ENCODE results near the gene ZFAND3.

ZFAND3 gene

DNA sequence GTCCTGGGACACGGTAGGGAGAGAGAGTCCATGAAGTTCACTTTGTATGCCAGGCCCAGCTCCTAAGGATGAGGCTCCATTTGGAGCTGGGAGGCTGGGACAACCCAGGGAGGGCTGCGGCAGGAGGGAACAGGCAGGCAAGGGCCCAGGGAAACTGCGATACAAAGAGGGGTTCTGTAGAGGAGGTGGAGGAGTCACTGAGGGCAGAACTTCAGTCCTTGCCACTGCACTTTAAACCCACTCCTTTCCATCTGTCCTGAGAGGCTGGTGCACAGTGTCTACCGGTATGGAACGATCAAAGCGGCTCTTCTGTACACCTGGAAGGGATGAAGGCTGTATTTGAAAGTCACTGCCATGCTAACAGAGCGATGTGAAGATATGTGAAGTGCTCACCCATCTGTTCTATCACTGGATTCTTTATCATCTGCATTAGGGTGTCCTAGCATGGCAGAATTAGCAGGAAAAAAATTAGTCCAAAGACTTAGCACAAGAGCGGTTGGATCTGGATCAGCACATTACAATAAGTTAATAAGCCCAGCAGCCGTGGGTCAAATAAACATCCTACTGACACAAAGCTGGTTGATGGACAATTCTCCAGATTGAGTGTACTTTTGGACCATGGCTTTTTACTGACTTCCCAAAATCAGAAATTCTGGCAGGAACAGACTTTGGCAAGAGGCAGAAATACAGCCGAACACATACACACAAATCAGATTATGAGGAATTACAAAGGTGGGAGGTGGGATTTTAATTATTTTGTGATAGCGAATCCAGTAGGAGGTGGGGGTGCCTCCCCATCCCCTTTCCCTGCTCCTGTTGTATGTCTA is 20.9 kb upstream of the ZFAND3 start:
- DNase-seq, result no peak

DNA sequence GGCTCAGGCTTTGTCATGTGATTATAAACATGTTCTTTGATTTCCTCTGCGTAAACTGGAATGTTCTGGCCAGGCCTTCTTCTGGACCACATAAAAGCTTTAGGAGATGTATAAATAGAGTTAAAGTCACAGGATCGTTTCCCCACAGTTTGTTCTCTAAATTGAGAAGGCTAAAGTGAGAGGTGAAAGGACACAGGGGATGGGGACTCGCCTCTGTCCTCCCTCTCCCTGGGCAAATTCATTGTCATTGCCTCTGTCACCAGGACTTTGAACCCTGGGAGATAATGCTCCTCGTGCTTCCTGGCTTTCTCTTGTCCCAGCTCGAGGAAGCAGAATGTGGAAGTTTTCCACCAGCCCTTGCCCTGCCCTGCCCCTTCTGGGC is 20.3 kb upstream of the ZFAND3 start:
- DNase-seq, result no peak

GRCh38 chr6:37800703-37801604 is 18.6 kb upstream of the ZFAND3 start:
- DNase-seq, result no peak

DNA sequence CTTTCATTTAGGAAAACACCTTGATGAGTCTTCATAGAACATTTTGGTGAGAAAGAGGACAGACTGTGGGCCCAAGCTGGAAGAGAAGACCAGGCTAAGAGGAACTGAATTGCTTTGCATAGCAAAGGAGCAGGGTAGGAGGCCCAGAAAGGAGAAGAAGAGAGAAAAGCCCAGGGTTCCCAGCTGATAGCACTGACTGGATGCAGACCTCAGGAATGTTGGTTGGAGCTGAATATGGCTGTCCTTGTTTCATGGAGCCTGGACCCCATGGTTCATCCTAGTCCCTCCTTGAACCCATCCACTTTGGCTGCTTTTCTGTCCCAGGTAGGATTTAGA is 18.0 kb upstream of the ZFAND3 start:
- DNase-seq, result no peak

DNA sequence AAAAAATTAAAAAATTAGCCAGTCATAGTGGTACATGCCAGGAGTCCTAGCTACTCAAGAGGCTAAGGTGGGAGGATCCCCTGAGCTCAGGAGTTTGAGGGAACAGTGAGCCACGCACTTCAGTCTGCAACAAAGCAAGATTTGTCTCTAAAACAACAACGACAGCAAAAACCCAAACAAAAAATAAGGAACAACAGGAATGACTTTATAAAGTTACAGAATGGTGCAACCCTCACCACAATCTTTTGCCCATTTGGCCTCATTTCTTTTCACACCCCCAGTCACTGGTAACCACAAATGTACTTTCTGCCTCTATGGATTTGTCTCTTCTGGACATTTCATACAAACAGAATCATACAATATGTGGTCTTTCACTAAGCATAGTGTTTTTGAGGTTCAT is 16.7 kb upstream of the ZFAND3 start:
- DNase-seq, result no peak

DNA sequence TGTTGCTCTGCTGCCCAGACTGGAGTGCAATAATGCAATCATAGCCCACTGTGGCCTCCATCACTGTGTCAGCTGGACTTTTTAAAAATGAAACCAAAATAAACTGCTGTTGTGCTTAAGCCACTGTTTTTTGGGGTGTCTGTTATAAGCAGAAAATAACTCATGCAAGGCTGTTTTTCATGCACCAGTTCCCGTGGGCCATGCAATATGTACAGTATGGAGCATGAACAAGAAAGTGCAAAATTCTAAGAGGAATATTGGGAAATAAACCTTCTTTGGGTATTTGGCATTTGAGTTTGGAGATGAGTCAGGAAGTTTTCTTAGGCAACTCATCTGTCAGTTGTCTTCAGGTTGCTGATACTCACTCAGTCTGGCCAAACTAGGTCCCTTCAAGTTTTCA is 14.9 kb upstream of the ZFAND3 start:
- DNase-seq, result no peak

DNA sequence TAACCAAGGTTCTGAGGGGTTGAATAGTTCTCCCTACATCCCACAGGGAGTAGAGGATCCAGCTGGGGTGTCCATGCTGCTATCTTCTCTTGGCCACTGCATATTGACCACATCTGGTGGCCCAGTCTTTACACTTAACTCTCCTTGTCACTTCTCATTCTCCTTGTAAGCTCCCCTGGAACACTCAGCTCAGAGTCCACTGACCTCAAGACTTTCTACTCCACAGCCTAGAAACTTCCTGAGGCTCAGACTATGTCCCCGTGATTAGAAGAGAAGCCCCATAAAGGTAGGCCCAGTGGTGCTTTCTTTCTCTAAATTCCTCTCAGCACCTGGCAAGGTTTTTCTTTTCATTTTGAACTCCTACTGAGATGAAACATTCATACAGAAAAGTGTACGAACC is 13.3 kb upstream of the ZFAND3 start:
- no peak for DNase-seq

GRCh38 chr6:37807656-37808055 is 11.9 kb upstream of the ZFAND3 start:
- no peak for DNase-seq

DNA sequence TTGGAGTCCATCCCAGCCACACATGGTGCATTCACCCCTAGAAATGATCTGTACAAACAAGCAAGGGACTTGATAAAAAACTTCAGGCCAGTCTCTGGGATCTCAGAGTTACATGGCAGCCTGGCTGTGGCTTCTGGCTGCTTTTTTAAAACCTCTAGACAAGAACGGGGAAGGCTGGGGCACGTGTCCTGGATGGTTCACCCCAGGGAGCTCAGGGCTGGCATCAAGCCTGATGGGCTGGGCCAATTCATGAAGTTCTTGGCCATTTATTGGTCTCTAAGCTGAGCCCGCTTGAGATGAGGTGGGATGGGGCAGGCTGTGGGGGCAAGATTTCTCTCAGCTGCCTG is 10.4 kb upstream of the ZFAND3 start:
- DNase-seq, result no peak

- no peak for DNase-seq
Measured at GRCh38 chr6:37812841-37813240, 6.7 kb upstream of the ZFAND3 start.

- DNase-seq, result no peak
Measured at GRCh38 chr6:37814374-37814773, 5.2 kb upstream of the ZFAND3 start.

DNA sequence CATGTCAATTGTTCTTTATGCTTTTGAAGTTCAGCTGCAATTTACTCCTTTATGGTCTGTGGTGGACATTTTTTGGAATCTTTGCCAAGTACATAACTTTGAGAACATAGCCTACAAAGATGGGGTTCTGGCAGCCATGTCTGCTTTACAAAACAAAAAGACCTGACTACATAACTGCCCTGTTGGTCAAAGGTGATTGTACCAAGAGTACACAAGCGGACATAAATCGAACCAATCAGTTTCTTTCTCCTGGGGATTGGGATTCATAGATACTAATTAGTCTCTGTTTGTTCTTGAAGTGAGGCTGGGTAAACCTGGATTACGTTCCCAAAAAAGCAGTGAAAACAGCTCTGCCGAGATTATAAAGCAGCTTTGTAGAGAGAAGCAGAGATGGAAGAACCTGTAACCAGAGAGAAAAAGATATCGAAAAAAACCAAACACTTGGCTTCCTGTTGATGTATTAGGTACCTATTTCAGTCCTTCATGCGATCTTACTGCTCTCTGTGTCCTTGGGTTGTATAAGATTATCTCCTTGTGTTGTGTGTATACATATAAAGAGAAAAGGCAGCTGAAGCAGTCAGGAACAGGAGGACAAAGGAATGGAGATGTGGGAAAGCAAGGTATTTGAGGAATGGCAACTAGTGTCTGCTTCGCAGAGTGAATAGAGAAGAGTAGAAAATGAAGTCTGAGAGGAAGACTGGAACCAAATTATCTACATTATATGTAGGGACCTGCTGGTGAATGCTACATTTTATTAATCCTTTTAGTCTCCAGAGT is 2.7 kb upstream of the ZFAND3 start:
- peak; percentile 14 to 48 for DNase-seq

DNA sequence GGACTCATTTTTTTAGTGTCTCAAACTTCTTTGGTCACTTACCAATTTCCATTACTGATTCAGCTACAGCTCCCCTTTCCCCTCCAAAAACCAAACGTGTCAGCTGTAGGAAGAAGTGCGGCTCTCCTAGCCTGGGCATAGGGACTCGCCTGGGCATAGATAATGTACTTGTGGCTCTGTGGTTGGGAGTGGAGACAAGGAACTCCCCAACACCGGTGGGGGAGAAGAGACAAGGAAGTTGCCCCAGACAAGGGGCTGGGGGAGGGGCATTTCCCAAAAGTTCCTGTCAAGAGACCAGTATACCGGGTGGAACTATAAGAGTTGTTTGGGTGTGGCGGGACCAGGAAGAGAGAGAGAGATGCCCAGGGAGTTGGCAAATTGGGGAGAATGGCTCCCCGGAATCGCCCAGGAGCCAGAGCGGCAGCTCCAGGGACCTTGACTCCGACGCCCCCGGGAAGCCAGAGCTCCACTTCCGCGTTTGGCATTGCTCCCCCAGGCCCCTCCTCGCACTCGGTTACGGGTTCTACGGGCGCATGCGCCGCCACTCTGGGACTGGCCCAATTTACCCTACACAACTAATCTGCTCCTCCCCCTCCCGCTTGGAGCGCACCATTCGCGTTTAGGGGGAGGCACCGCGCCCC is 871 bp upstream of the ZFAND3 start:
- peak; percentile 93 to 97 for DNase-seq

- DNase-seq, result peak in 1 of 2 experiments; percentile 2
Measured at GRCh38 chr6:37819802-37820717, 533 bp downstream of the ZFAND3 start.

DNA sequence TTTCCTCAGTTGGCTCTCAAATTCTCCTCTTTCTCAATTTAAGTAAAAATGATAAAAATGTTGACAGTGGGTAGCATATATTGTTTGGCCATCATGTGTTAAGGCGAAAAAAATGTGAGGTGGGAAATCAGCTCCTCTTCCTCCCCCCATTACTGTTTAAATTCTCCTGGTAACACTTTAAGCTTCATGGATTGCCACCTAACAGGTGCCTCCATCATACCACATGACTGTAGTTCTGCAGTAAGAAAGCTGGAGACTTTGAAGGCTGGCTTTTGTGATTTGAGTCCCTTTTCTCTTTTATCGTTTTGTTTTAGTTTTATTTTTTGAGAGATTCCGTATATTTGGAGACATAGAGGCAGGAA is 1.2 kb downstream of the ZFAND3 start:
- DNase-seq, result no peak

- no peak for DNase-seq
Measured at GRCh38 chr6:37821446-37821845, 1.9 kb downstream of the ZFAND3 start.

- DNase-seq, result no peak
Measured at GRCh38 chr6:37822851-37823682, 3.5 kb downstream of the ZFAND3 start.

GRCh38 chr6:37824170-37824569 is 4.6 kb downstream of the ZFAND3 start:
- DNase-seq, result no peak

- no peak for DNase-seq
Measured at GRCh38 chr6:37826188-37826587, 6.7 kb downstream of the ZFAND3 start.

GRCh38 chr6:37826993-37827392 is 7.5 kb downstream of the ZFAND3 start:
- DNase-seq, result no peak
